Measurements from ENCODE around the gene IL12RB1. TPM values are rescaled to one million over a fixed set of nuclear protein-coding genes. Genes with fewer than 3 reads are reported as not detected.

IL12RB1 gene
- total RNA-seq, 1 donor from 2014 or later = not detected

GRCh38 chr19:18058208-18059009, 28.3 kb downstream of the IL12RB1 start:
- H3K27me3 Mint-ChIP-seq (ENCODE audit: low read depth) = peaks cover 5% of the 10 kb centered on the region
- DNase-seq (ENCODE audit: low spot score in 2 of 2, unreplicated experiment in 2 of 2) = peak; percentile 72 to 92
- peak overlapping the region; percentile 76 for H3K27ac Mint-ChIP-seq
- H3K9me3 Mint-ChIP-seq = no peaks in the 10 kb centered on the region
- H3K4me1 Mint-ChIP-seq = peaks cover 1% of the 10 kb centered on the region
- TF ChIP-seq, protein P1, sequence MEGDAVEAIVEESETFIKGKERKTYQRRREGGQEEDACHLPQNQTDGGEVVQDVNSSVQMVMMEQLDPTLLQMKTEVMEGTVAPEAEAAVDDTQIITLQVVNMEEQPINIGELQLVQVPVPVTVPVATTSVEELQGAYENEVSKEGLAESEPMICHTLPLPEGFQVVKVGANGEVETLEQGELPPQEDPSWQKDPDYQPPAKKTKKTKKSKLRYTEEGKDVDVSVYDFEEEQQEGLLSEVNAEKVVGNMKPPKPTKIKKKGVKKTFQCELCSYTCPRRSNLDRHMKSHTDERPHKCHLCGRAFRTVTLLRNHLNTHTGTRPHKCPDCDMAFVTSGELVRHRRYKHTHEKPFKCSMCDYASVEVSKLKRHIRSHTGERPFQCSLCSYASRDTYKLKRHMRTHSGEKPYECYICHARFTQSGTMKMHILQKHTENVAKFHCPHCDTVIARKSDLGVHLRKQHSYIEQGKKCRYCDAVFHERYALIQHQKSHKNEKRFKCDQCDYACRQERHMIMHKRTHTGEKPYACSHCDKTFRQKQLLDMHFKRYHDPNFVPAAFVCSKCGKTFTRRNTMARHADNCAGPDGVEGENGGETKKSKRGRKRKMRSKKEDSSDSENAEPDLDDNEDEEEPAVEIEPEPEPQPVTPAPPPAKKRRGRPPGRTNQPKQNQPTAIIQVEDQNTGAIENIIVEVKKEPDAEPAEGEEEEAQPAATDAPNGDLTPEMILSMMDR (IDR thresholded peaks at IDR 0.05; ENCODE audit: unreplicated experiment) = peak; percentile 96
- H3K4me3 Mint-ChIP-seq = peak overlapping the region; percentile 65
- no peaks in the 10 kb centered on the region for H3K36me3 Mint-ChIP-seq

- H3K9me3 Mint-ChIP-seq = no peaks in the 10 kb centered on the region
- no peak for DNase-seq (ENCODE audit: low spot score in 2 of 2, unreplicated experiment in 2 of 2)
- H3K4me3 Mint-ChIP-seq = no peak overlapping the region
- H3K27ac Mint-ChIP-seq = no peak overlapping the region
- no peaks in the 10 kb centered on the region for H3K36me3 Mint-ChIP-seq
- TF ChIP-seq, protein P1 (IDR thresholded peaks at IDR 0.05; ENCODE audit: unreplicated experiment) = no peak
- H3K4me1 Mint-ChIP-seq = peaks cover 1% of the 10 kb centered on the region
- peaks cover 6% of the 10 kb centered on the region for H3K27me3 Mint-ChIP-seq (ENCODE audit: low read depth)
Observed at GRCh38 chr19:18057557-18057956, 29.2 kb downstream of the IL12RB1 start.

DNA sequence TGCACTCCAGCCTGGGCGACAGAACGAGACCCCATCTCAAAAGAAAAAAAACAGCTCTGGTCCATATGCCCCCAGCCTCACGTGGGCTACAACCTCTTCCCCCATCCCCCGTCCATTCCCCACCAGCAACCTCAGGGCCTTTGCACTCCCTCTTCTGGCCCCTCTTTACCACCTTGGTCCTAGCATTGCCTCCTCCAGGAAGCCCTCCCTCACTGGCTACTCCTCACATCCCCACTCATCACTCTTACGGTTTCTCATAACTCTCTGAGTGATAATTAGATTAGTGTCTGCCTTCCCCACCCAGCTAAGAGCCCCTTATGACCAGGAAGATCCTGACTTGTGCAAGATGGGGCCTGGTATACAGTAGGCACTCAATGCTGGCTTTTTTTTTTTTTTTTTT, 30.8 kb downstream of the IL12RB1 start:
- no peak for DNase-seq (ENCODE audit: low spot score in 2 of 2, unreplicated experiment in 2 of 2)

GRCh38 chr19:18053576-18054219, 33.0 kb downstream of the IL12RB1 start:
- peaks cover 1% of the 10 kb centered on the region for H3K4me1 Mint-ChIP-seq
- no peak overlapping the region for H3K27ac Mint-ChIP-seq
- peaks cover 10% of the 10 kb centered on the region for H3K27me3 Mint-ChIP-seq (ENCODE audit: low read depth)
- no peaks in the 10 kb centered on the region for H3K9me3 Mint-ChIP-seq
- no peak for DNase-seq (ENCODE audit: low spot score in 2 of 2, unreplicated experiment in 2 of 2)
- TF ChIP-seq, protein P1 (IDR thresholded peaks at IDR 0.05; ENCODE audit: unreplicated experiment) = no peak
- no peak overlapping the region for H3K4me3 Mint-ChIP-seq
- no peaks in the 10 kb centered on the region for H3K36me3 Mint-ChIP-seq

More for the DNA sequence above, 30.8 kb downstream of the IL12RB1 start:
- TF ChIP-seq, protein P1 (IDR thresholded peaks at IDR 0.05; ENCODE audit: unreplicated experiment) = no peak
- H3K4me3 Mint-ChIP-seq = no peak overlapping the region
- H3K9me3 Mint-ChIP-seq = no peaks in the 10 kb centered on the region
- H3K36me3 Mint-ChIP-seq = no peaks in the 10 kb centered on the region
- peaks cover 5% of the 10 kb centered on the region for H3K27me3 Mint-ChIP-seq (ENCODE audit: low read depth)
- H3K27ac Mint-ChIP-seq = no peak overlapping the region
- peaks cover 1% of the 10 kb centered on the region for H3K4me1 Mint-ChIP-seq

- Mint-ChIP-seq H3K27ac (no peak overlapping the region), H3K9me3 (no peaks in the 10 kb centered on the region), H3K4me1 (no peaks in the 10 kb centered on the region), H3K4me3 (no peak overlapping the region), H3K27me3 (ENCODE audit: low read depth) (peaks cover 10% of the 10 kb centered on the region), H3K36me3 (no peaks in the 10 kb centered on the region)
- no peak for DNase-seq (ENCODE audit: low spot score in 2 of 2, unreplicated experiment in 2 of 2)
- TF ChIP-seq, protein P1 (IDR thresholded peaks at IDR 0.05; ENCODE audit: unreplicated experiment) = no peak
Observed at GRCh38 chr19:18051887-18052286, 34.8 kb downstream of the IL12RB1 start.
